Endothelial cell of umbilical vein (primary cell): ENCODE measurements around the gene GRK5. TPM values are rescaled to one million over a fixed set of nuclear protein-coding genes. Genes with fewer than 3 reads are reported as not detected.
A peak's percentile ranks its signal among the peaks of the same experiment; 100 is the strongest.

Experiments used
- BruUV-seq: library from RNA; stranded (reverse); fragments of 400-500 nt; replicated peaks from 2 replicates; lab custom pipeline; 2021; lab: Mats Ljungman, UMichigan
- CTCF ChIA-PET: fragments of 300-600, 350-600 bp; sonication (Branson Sonifier 250); formaldehyde crosslinking; loops from one replicate; lab custom pipeline; 2021; ENCODE audit warnings: antibody characterized with exemption, inconsistent platforms; lab: Charles Lee
- POLR2A ChIA-PET: fragments of 300-600, 350-600 bp; sonication (Branson Sonifier 250); formaldehyde crosslinking; loops from one replicate; lab custom pipeline; 2021; ENCODE audit warnings: antibody characterized with exemption, inconsistent platforms; lab: Charles Lee
- DNase-seq: peaks from one replicate; pipeline ENCODE4 v3.0.0-alpha.2; 2011; ENCODE audit warnings: low read depth, low spot score
- FAIRE-seq: peaks from 2 replicates; lab custom pipeline; 2011; peaks lifted over from hg19 to GRCh38; lab: Jason Lieb, UNC
- H2AFZ ChIP-seq: 2 replicates; pipeline ENCODE4 v1.6.0; 2012; ENCODE audit warnings: low read depth, low read length, control low read depth, inconsistent platforms
- H3K27ac ChIP-seq: 2 replicates; pipeline ENCODE4 v1.5.1; 2011; ENCODE audit warnings: low read depth, mild to moderate bottlenecking, control low read depth, low read length, moderate library complexity; ENCODE audit not compliant: insufficient read depth
- H3K27me3 ChIP-seq, 2 experiments: 2 replicates each; pipeline versions ENCODE4 v1.6.0 to v1.6.1; 2011; ENCODE audit warnings: low read length in 2 of 2, mixed read lengths in 1 of 2; ENCODE audit not compliant: control insufficient read depth in 2 of 2, insufficient read depth in 2 of 2
- H3K36me3 ChIP-seq, 2 experiments: 2 replicates in 1 of 2; 3 replicates in 1 of 2; pipeline ENCODE4 v1.5.1; 2011; ENCODE audit warnings: low read length in 2 of 2, mild to moderate bottlenecking in 1 of 2, moderate library complexity in 1 of 2; ENCODE audit not compliant: control insufficient read depth in 2 of 2, insufficient read depth in 2 of 2; ENCODE audit errors: extremely low read depth in 1 of 2
- H3K4me1 ChIP-seq: 3 replicates; pipeline ENCODE4 v1.5.1; 2011; ENCODE audit warnings: mild to moderate bottlenecking, low read length; ENCODE audit not compliant: control insufficient read depth, insufficient read depth; ENCODE audit errors: extremely low read depth
- H3K4me2 ChIP-seq: 2 replicates; pipeline ENCODE4 v1.6.1; 2011; ENCODE audit warnings: low read length, control low read depth, mixed read lengths; ENCODE audit not compliant: insufficient read depth
- H3K4me3 ChIP-seq, 3 experiments: fragments of 200-600 bp in 1 of 3; sonication (generic), shearing (Covaris generic) in 1 of 3; replicated peaks in 1 of 3; 2 replicates each; pipeline ENCODE4 v1.5.1; 2011 to 2016; ENCODE audit warnings: control low read depth in 3 of 3, low read length in 3 of 3, mild to moderate bottlenecking in 2 of 3, inconsistent platforms in 1 of 3, low read depth in 1 of 3, moderate library complexity in 1 of 3; ENCODE audit not compliant: insufficient read depth in 1 of 3
- H3K79me2 ChIP-seq: 2 replicates; pipeline ENCODE4 v1.6.0; 2012; ENCODE audit warnings: low read length, inconsistent platforms; ENCODE audit not compliant: control insufficient read depth, insufficient read depth
- H3K9ac ChIP-seq: replicated peaks from 2 replicates; pipeline ENCODE3; 2011; ENCODE audit warnings: low read length, control low read depth; ENCODE audit not compliant: insufficient read depth; ENCODE audit errors: extremely low read depth
- H3K9me1 ChIP-seq: replicated peaks from 3 replicates; pipeline ENCODE4 v1.6.0; 2011; ENCODE audit warnings: mild to moderate bottlenecking, low read length; ENCODE audit not compliant: control insufficient read depth, insufficient read depth; ENCODE audit errors: extremely low read depth
- H3K9me3 ChIP-seq: replicated peaks from 2 replicates; pipeline ENCODE4 v1.5.1; 2012; ENCODE audit warnings: low read length, inconsistent platforms; ENCODE audit not compliant: control insufficient read depth, insufficient read depth
- H4K20me1 ChIP-seq: replicated peaks from 2 replicates; pipeline ENCODE3; 2011; ENCODE audit warnings: mild to moderate bottlenecking, low read length; ENCODE audit not compliant: control insufficient read depth, insufficient read depth; ENCODE audit errors: extremely low read depth
- CTCF ChIP-seq, 2 donors: IDR thresholded peaks; 1 replicate in 1 of 2; 2 replicates in 1 of 2; pipeline ENCODE4 v1.5.1; 2011; ENCODE audit warnings: low read length in 2 of 2, mild to moderate bottlenecking in 2 of 2, moderate library complexity in 2 of 2, control low read depth in 1 of 2, inconsistent platforms in 1 of 2, low read depth in 1 of 2; ENCODE audit not compliant: insufficient read depth in 1 of 2; ENCODE audit errors: extremely low read depth in 1 of 2
- EZH2 ChIP-seq: IDR thresholded peaks from 2 replicates; pipeline ENCODE4 v1.6.1; 2012; ENCODE audit warnings: borderline replicate concordance, low read depth, mild to moderate bottlenecking, moderate library complexity, low read length, inconsistent platforms; ENCODE audit not compliant: severe bottlenecking
- FOS ChIP-seq: IDR thresholded peaks from 2 replicates; pipeline ENCODE4 v1.6.1; 2011; ENCODE audit warnings: mild to moderate bottlenecking, low read length, moderate library complexity, borderline replicate concordance; ENCODE audit not compliant: insufficient read depth
- GATA2 ChIP-seq: IDR thresholded peaks from 2 replicates; pipeline ENCODE4 v1.7.0; 2011; ENCODE audit warnings: low read depth, mild to moderate bottlenecking, moderate library complexity, mixed read lengths, low read length; ENCODE audit not compliant: insufficient read length, insufficient read depth
- JUN ChIP-seq: IDR thresholded peaks from 2 replicates; pipeline ENCODE4 v1.6.1; 2011; ENCODE audit warnings: borderline replicate concordance, low read depth; ENCODE audit not compliant: insufficient read length, insufficient read depth
- MAX ChIP-seq: IDR thresholded peaks from 2 replicates; pipeline ENCODE4 v1.6.1; 2011; ENCODE audit not compliant: insufficient read depth, insufficient read length
- MYC ChIP-seq: IDR thresholded peaks from one replicate; pipeline ENCODE4 v1.6.1; 2011; ENCODE audit warnings: mild to moderate bottlenecking, low read depth, low read length
- POLR2A ChIP-seq: IDR thresholded peaks from 2 replicates; pipeline ENCODE4 v1.6.1; 2012; ENCODE audit warnings: low read depth, mild to moderate bottlenecking, control low read depth, low read length
- POLR2AphosphoS5 ChIP-seq: IDR thresholded peaks from 2 replicates; pipeline ENCODE4 v1.6.1; 2012; ENCODE audit warnings: low read depth, mild to moderate bottlenecking, control low read depth, low read length, moderate library complexity; ENCODE audit not compliant: insufficient read depth
- dilution Hi-C: fragments of 300-500 bp; cut with MboI; formaldehyde crosslinking; loops from one replicate; pipeline ENCODE4 v1.15.0; 2019; ENCODE audit warnings: low sequenced_read_pairs; ENCODE audit not compliant: extremely low pct_ligation_motif_present
- intact Hi-C: fragments of 100-400 bp; cut with micrococcal nuclease; formaldehyde crosslinking; loops from one replicate; pipeline ENCODE4 v1.10.0; 2022
- polyA plus RNA-seq, 4 experiments: library from polyadenylated mRNA; depleted of rRNA in 3 of 4; stranded (reverse) in 3 of 4; unstranded in 1 of 4; fragments of >200 nt; gene quantifications; 2 replicates each; pipeline versions ENCODE4 v1.2.1 to v1.2.3, GENCODE V29; 2011 to 2012; ENCODE audit warnings: missing spikeins in 1 of 4
- total RNA-seq: library from RNA; stranded (reverse); gene quantifications from 2 replicates; pipeline ENCODE4 v1.2.3, GENCODE V29; 2021

The GRK5 gene
- total and polyA plus RNA-seq, 2 donors (not counting 3 experiments of a cell fraction or from before 2014, with no cell fraction given) = 13.1 to 29.5 TPM

- H3K4me2 ChIP-seq = no peak overlapping the region
- no peak overlapping the region for H3K4me3 ChIP-seq
- peaks cover 3% of the 10 kb centered on the region for H3K79me2 ChIP-seq
- no peaks in the 10 kb centered on the region for H3K9me1 ChIP-seq
- H3K27me3 ChIP-seq = no peaks in the 10 kb centered on the region
- POLR2A ChIA-PET = interaction anchor here (1.0 kb wide), 1 partner anchor 90 kb away, joined by 3 read pairs; no protein-coding TSS in a partner anchor
- H3K27ac ChIP-seq = peak overlapping the region; percentile 68
- no peak overlapping the region for H2AFZ ChIP-seq
- CTCF ChIA-PET = interaction anchor here (0.9 to 3.5 kb wide), 5 partner anchors 9 to 95 kb away, joined by 3 to 15 read pairs (median 5); partner anchors contain the start of gene GRK5
- H3K9me3 ChIP-seq = no peaks in the 10 kb centered on the region
- intact Hi-C loops (no loop called here), dilution Hi-C loops (no loop called here)
- H3K36me3 ChIP-seq = no peaks in the 10 kb centered on the region
- peaks cover 35% of the 10 kb centered on the region for H3K4me1 ChIP-seq
- H4K20me1 ChIP-seq = no peaks in the 10 kb centered on the region
- FAIRE-seq (no peak), DNase-seq (no peak)
- peak overlapping the region; percentile 5 for H3K9ac ChIP-seq
- TF ChIP-seq POLR2A (no peak), FOS (no peak), POLR2AphosphoS5 (no peak)
- no TSS peak for BruUV-seq
Measured at GRCh38 chr10:119302172-119302571, 94.8 kb downstream of the GRK5 start.

- Histone ChIP-seq H3K9me3 (no peaks in the 10 kb centered on the region), H3K9ac (no peak overlapping the region), H3K79me2 (peaks cover 3% of the 10 kb centered on the region), H4K20me1 (no peaks in the 10 kb centered on the region), H3K4me2 (no peak overlapping the region), H3K36me3 (no peaks in the 10 kb centered on the region), H3K27me3 (no peaks in the 10 kb centered on the region), H2AFZ (no peak overlapping the region), H3K9me1 (no peaks in the 10 kb centered on the region), H3K4me3 (no peak overlapping the region), H3K4me1 (peaks cover 40% of the 10 kb centered on the region), H3K27ac (no peak overlapping the region)
- no peak for DNase-seq
- FAIRE-seq = no peak
- POLR2A ChIA-PET = interaction anchor here (1.0 kb wide), 1 partner anchor 90 kb away, joined by 3 read pairs; no protein-coding TSS in a partner anchor
- intact Hi-C loops (no loop called here), dilution Hi-C loops (no loop called here)
- BruUV-seq = no TSS peak
- no peak for TF ChIP-seq CTCF (IDR thresholded peaks at IDR 0.05; ENCODE audit: extremely low read depth in 1 of 2, insufficient read depth in 1 of 2, low read depth in 1 of 2, low read length in 2 of 2)
- no peak for TF ChIP-seq MAX
- no peak for TF ChIP-seq FOS
- TF ChIP-seq POLR2AphosphoS5 = no peak
- no peak for TF ChIP-seq EZH2
- no peak for TF ChIP-seq GATA2
- TF ChIP-seq POLR2A = no peak
- TF ChIP-seq MYC = no peak
- no peak for TF ChIP-seq JUN
- CTCF ChIA-PET = interaction anchor here (1.1 to 3.5 kb wide), 3 partner anchors 10 to 96 kb away, joined by 5 to 15 read pairs (median 10); partner anchors contain the start of gene GRK5
Measured at GRCh38 chr10:119302591-119303253, 95.4 kb downstream of the GRK5 start.
